Left ventricle myocardium inferior (tissue), 1 donor: ENCODE measurements around the gene ADAMTSL5. TPM values are rescaled to one million over a fixed set of nuclear protein-coding genes. Genes with fewer than 3 reads are reported as not detected.

ENCODE experiments used
- DNase-seq: peaks from one replicate; pipeline ENCODE4 v3.0.0-alpha.2; 2020
- H3K27ac ChIP-seq: fragments of 200-600 bp; replicated peaks from 2 replicates; pipeline ENCODE4 v1.8.0; 2021
- H3K27me3 ChIP-seq: fragments of 200-600 bp; 2 replicates; pipeline ENCODE4 v1.8.0; 2021; ENCODE audit warnings: low read depth
- H3K36me3 ChIP-seq: fragments of 200-600 bp; 2 replicates; pipeline ENCODE4 v1.8.0; 2021
- H3K4me1 ChIP-seq: fragments of 200-600 bp; 2 replicates; pipeline ENCODE4 v1.8.0; 2021
- H3K4me3 ChIP-seq: fragments of 200-600 bp; 2 replicates; pipeline ENCODE4 v1.8.0; 2021; ENCODE audit warnings: mild to moderate bottlenecking, moderate library complexity
- H3K9me3 ChIP-seq: fragments of 200-600 bp; replicated peaks from 2 replicates; pipeline ENCODE4 v1.8.0; 2021
- intact Hi-C: fragments of 100-400 bp; cut with micrococcal nuclease; formaldehyde crosslinking; loops from one replicate; pipeline ENCODE4 v1.11.0; 2022
- total RNA-seq: library from RNA; stranded (reverse); fragmentation: NEBNext Ultra II Directional; extraction: Animal tissue kit (Norgen Biotek cat#: 25700); gene quantifications from one replicate; pipeline ENCODE4 v1.2.1, GENCODE V29; 2021
- TF ChIP-seq, protein P1 (sequence below): fragments of 200-600 bp; IDR thresholded peaks from 2 replicates; pipeline ENCODE4 v1.8.0; 2021; ENCODE audit warnings: antibody characterized with exemption, mild to moderate bottlenecking, borderline replicate concordance
- donor health status: DM: no; HTN: yes; CAD: no; lungs with severe emphysema.

ADAMTSL5 gene
- total RNA-seq, 1 donor from 2014 or later, result 36.8 TPM

DNA sequence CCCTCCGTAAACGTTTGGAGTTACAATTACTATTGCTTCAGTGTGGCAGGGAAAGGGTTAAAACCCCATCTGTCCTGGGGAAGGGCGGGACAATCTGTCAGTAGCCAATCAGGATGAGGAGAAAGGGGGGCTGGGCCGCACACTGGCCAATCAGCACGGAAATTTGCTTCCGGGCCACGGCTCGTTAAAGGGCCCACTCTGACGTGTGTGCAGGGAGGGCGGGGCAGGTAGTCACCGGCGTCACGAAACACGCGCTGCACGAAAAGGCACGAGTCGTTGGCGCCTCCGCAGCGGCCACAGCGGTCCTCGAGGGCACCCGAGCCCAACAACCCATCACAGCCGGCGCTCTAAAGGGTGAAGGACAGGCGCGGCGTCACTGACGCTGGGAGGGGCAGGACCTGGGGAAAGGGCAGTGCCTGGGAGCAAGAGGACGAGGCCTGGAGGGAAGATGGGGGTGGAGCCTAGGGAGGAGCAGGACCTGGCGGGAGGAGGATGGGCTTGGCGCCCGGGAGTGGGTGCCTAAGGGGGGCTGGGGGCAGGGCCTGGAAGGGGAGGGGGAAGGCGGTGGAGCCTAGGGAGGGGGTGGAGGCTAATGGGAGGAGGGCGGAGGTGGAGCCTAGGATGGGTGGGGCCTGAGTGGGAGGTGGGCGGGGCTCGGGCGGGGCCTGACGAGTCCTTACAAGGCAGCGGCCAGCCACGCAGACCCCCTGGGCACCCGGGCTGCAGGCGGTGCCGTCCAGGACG, 4.9 kb downstream of the ADAMTSL5 start:
- peaks cover 42% of the 10 kb centered on the region for H3K27me3 ChIP-seq
- TF ChIP-seq, protein P1, sequence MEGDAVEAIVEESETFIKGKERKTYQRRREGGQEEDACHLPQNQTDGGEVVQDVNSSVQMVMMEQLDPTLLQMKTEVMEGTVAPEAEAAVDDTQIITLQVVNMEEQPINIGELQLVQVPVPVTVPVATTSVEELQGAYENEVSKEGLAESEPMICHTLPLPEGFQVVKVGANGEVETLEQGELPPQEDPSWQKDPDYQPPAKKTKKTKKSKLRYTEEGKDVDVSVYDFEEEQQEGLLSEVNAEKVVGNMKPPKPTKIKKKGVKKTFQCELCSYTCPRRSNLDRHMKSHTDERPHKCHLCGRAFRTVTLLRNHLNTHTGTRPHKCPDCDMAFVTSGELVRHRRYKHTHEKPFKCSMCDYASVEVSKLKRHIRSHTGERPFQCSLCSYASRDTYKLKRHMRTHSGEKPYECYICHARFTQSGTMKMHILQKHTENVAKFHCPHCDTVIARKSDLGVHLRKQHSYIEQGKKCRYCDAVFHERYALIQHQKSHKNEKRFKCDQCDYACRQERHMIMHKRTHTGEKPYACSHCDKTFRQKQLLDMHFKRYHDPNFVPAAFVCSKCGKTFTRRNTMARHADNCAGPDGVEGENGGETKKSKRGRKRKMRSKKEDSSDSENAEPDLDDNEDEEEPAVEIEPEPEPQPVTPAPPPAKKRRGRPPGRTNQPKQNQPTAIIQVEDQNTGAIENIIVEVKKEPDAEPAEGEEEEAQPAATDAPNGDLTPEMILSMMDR, result no peak
- intact Hi-C loops, result no loop called here
- DNase-seq, result peak; percentile 92
- peaks cover 59% of the 10 kb centered on the region for H3K4me1 ChIP-seq
- H3K27ac ChIP-seq, result peak overlapping the region; percentile 88
- H3K36me3 ChIP-seq, result peaks cover 5% of the 10 kb centered on the region
- peak overlapping the region; percentile 60 for H3K4me3 ChIP-seq
- no peaks in the 10 kb centered on the region for H3K9me3 ChIP-seq

DNA sequence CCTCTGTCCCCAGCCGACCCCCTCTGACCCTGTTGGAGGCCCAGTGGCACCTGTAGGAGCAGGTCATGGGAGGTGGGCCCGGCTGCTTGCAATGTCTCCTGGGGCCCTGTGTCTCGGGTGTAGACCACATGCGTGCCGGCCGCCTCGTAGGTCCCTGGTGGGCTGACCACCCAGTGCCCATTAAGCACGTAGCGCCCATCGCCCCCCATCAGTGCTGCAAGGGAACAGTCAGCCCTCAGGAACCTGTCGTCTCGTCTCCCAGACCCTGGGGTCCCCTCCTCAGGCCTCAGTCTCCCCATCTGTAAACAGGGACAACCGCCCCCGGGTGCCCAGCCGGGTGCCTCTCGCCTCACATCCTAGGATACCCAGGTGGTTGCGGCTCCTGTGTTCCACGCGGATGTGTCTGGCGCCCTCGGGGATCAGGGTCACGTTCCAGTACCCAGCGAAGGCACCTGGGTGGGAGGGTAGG, 5.6 kb downstream of the ADAMTSL5 start:
- intact Hi-C loops, result no loop called here
- Histone ChIP-seq H3K9me3 (no peaks in the 10 kb centered on the region), H3K4me1 (peaks cover 55% of the 10 kb centered on the region), H3K27ac (peak overlapping the region; percentile 88), H3K27me3 (peaks cover 42% of the 10 kb centered on the region), H3K36me3 (peaks cover 5% of the 10 kb centered on the region), H3K4me3 (peak overlapping the region; percentile 60)
- TF ChIP-seq, protein P1, result no peak
- no peak for DNase-seq

DNA sequence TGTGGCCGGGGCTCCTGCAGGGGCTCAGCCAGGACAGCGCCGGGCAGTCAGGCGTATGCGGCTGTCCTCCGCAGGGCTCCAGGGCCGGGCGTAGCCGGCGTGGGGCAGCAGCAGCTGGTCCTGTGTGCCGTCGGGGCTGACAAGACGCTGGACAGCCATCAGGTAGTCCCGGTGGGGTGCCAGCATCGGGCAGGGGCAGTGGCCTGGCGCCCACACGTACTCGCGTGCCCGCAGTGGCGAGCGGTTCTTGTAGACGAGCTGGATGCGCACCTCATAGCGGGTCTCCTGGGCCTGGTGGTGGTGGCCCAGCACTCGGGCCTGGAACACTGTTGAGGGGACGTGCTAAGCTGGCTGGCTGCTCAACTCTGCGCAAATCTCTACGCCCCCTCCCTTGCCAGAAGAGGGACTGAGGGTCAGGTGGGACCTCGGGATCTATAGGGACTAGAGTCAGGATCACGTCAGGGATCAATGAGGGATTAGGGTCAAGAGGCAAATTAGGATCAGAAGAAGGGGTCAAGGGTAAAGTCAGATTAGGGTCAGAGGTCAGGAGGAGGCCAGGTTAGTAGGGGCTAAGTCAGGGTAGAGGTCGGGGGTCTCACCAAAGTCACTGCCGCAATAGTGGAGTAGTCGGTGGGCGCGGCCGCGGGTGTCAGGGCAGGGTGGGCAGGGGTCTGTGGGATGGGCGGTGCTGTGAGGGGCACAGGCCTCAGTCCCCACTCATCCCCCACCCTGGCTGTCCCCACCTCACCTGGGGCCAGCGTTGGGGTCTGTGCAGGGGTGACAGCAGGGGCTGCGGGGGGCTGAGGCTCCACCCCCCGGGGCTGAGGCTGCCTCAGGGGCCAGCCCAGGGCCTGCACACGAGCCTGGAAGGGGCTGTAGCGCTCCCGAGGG, 6.6 kb downstream of the ADAMTSL5 start:
- no peak for DNase-seq
- TF ChIP-seq, protein P1, result no peak
- intact Hi-C loops, result no loop called here
- Histone ChIP-seq H3K9me3 (no peaks in the 10 kb centered on the region), H3K4me3 (no peak overlapping the region), H3K27ac (no peak overlapping the region), H3K27me3 (peaks cover 37% of the 10 kb centered on the region), H3K36me3 (peaks cover 5% of the 10 kb centered on the region), H3K4me1 (peaks cover 45% of the 10 kb centered on the region)

DNA sequence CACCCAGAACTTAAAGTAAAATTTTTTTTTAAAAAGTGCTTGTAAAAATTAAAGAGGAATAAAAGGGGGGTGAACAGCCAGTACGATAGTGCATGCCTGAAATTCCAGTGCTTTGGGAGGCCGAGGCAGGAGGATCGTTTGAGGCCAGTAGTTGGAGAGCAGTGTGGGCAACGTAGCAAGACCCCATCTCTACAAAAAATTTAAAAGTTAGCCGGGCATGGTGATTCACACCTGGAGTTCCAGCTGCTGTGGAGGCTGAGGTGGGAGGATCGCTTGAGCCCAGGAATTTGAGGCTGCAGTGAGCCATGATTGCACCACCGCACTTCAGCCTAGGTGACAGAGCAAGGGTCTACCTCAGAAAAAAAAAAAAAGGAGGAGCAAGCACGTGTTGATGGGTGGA, 7.8 kb downstream of the ADAMTSL5 start:
- Histone ChIP-seq H3K4me3 (no peak overlapping the region), H3K27me3 (peaks cover 31% of the 10 kb centered on the region), H3K4me1 (peaks cover 33% of the 10 kb centered on the region), H3K36me3 (peaks cover 5% of the 10 kb centered on the region), H3K9me3 (no peaks in the 10 kb centered on the region), H3K27ac (no peak overlapping the region)
- DNase-seq, result no peak
- TF ChIP-seq, protein P1, result no peak
- intact Hi-C loops, result no loop called here

DNA sequence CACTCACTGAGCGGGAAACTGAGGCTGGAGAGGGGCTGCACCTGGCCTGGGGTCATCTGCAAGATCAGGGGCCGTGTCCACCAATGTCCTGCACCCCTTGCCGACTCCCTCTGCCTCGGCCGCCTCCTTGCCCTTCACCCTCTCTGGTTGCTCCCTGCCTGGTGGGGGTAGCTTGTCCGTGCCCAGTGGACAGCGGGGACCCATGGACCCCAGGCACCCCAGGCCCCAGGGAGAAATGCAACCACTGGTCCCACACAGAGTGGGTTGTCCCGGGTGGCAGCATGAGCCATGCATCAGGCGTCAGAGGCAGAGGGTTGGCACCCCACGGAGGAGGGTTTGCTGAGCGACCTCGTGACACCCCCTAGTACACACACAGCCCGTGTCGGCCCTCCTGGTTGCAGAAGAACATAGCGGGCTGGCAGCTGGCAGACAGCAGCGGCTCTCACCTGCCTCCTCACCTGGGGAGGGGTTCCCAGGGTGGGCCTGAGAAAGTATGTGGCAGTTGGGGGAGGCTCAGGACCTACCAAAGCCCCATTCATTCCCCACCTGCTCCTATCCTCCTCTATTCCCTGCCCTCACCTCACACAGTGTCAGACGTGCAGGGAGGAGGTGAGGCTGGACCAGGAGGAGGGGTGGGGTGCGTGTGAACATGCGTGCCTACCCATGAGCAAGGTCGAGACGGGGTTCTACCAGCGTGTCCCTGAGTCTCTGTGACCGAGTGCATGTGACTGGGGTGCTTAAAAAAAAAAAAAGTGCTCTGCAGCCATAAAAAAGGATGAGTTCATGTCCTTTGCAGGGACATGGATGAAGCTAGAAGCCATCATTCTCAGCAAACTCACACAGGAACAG, 8.7 kb downstream of the ADAMTSL5 start:
- intact Hi-C loops, result no loop called here
- TF ChIP-seq, protein P1, result no peak
- peaks cover 5% of the 10 kb centered on the region for H3K36me3 ChIP-seq
- peaks cover 29% of the 10 kb centered on the region for H3K4me1 ChIP-seq
- no peaks in the 10 kb centered on the region for H3K9me3 ChIP-seq
- no peak for DNase-seq
- no peak overlapping the region for H3K4me3 ChIP-seq
- H3K27me3 ChIP-seq, result peaks cover 33% of the 10 kb centered on the region
- no peak overlapping the region for H3K27ac ChIP-seq
